ENCODE measurements around the gene CAMTA1.

- TF ChIP-seq CTCF (IDR thresholded peaks at IDR 0.05) (no peak), REST (IDR thresholded peaks at IDR 0.05; ENCODE audit: insufficient read depth in 1 of 2, low read depth in 2 of 2, low read length in 1 of 2) (no peak)
Measured at GRCh38 chr1:7554385-7555235, 769.4 kb downstream of the CAMTA1 start.
